ENCODE measurements around the gene LCN6.
"Not testable (repeated sequence)": the region's sequence is repeated elsewhere in the genome, so short reads cannot be mapped to it uniquely, and the experiment has no call there.

The LCN6 gene

GRCh38 chr9:136748201-136748600 is at the start of gene LCN6:
TSS of gene LCN6 (minus strand) at chr9:136748525. CDS start at chr9:136748483, 42 bp downstream.
- no peak for DNase-seq (ENCODE audit: low read depth)

- not testable (repeated sequence) for DNase-seq (ENCODE audit: low read depth)
Measured at GRCh38 chr9:136796775-136797347, 48.5 kb upstream of the LCN6 start.

GRCh38 chr9:136796238-136796774 is 48.0 kb upstream of the LCN6 start, which contains the start of gene CCDC183:
TSS of gene CCDC183 (plus strand) at chr9:136796338. CDS start at chr9:136796398, 60 bp downstream.
- no peak for DNase-seq (ENCODE audit: low read depth)

- DNase-seq (ENCODE audit: low read depth), result no peak
Measured at GRCh38 chr9:136795000-136795348, 46.6 kb upstream of the LCN6 start.

- no peak for DNase-seq (ENCODE audit: low read depth)
Measured at GRCh38 chr9:136794281-136794999, 46.1 kb upstream of the LCN6 start.

- DNase-seq (ENCODE audit: low read depth), result no peak
Measured at GRCh38 chr9:136793086-136793946, 45.0 kb upstream of the LCN6 start.

- no peak for DNase-seq (ENCODE audit: low read depth)
Measured at GRCh38 chr9:136792321-136793085, 44.2 kb upstream of the LCN6 start.

- no peak for DNase-seq (ENCODE audit: low read depth)
Measured at GRCh38 chr9:136791516-136792276, 43.4 kb upstream of the LCN6 start.

- DNase-seq (ENCODE audit: low read depth), result peak; percentile 98
Measured at GRCh38 chr9:136790640-136791515, 42.6 kb upstream of the LCN6 start, which contains the start of gene TMEM141. TSS of gene TMEM141 (plus strand) at chr9:136791344. CDS start at chr9:136791371, 27 bp downstream.

- no peak for DNase-seq (ENCODE audit: low read depth)
Measured at GRCh38 chr9:136789523-136789937, 41.2 kb upstream of the LCN6 start.

GRCh38 chr9:136788644-136789522 is 40.6 kb upstream of the LCN6 start:
- DNase-seq (ENCODE audit: low read depth), result not testable (repeated sequence)

GRCh38 chr9:136787690-136788400 is 39.5 kb upstream of the LCN6 start:
- no peak for DNase-seq (ENCODE audit: low read depth)

- DNase-seq (ENCODE audit: low read depth), result not testable (repeated sequence)
Measured at GRCh38 chr9:136786983-136787382, 38.7 kb upstream of the LCN6 start.

GRCh38 chr9:136786451-136786850 is 38.1 kb upstream of the LCN6 start:
- DNase-seq (ENCODE audit: low read depth), result no peak

- DNase-seq (ENCODE audit: low read depth), result not testable (repeated sequence)
Measured at GRCh38 chr9:136785565-136786355, 37.4 kb upstream of the LCN6 start.

GRCh38 chr9:136784997-136785361 is 36.7 kb upstream of the LCN6 start:
- no peak for DNase-seq (ENCODE audit: low read depth)

GRCh38 chr9:136784249-136784996 is 36.1 kb upstream of the LCN6 start:
- DNase-seq (ENCODE audit: low read depth), result no peak
